GM12892 (cell line): ENCODE results near the gene DYRK2.

Experiments used
- DNase-seq: peaks from one replicate; pipeline ENCODE4 v3.0.0; 2011; ENCODE audit not compliant: insufficient read length
- FAIRE-seq: peaks from 2 replicates; lab custom pipeline; 2011; peaks lifted over from hg19 to GRCh38; lab: Jason Lieb, UNC
- POLR2A ChIP-seq: IDR thresholded peaks from 2 replicates; pipeline ENCODE4 v1.6.1; 2011; ENCODE audit warnings: low read depth, low read length, control low read depth
- POLR2AphosphoS5 ChIP-seq: IDR thresholded peaks from 2 replicates; pipeline ENCODE4 v1.6.1; 2011; ENCODE audit warnings: low read depth, low read length, control low read depth
- TAF1 ChIP-seq: IDR thresholded peaks from 2 replicates; pipeline ENCODE4 v1.6.1; 2011; ENCODE audit warnings: low read depth, mild to moderate bottlenecking, control low read depth, low read length, borderline replicate concordance

DYRK2 gene

DNA sequence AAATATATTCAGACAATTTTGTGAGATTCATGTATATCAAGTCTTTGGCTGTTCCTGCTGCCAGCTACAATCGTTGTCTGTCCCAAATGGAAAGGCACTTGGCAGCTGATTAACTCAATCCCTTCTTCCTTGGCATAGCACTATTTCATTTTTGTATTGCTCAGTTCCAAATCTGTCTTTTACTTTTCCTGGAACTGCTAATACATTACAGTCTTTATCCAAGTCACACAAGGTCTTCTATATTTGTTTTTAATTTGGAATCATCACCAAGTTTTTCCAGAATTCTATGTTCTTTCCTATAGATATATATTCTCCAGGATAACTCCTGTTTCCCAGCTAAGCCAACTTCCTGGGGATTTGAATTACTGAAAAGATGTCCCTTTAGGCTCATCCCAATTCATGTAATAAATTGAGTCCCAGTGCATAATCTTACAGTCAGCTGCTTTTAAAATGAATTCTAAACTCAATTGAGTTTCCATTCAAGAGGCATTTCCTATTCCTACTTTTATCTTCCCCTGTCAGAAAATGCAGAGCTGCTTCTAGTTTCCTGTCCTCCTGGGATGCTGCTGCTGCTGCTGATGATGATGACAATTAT lies 45.9 kb downstream of the DYRK2 start:
- DNase-seq (no peak), FAIRE-seq (no peak)
- TF ChIP-seq POLR2AphosphoS5 (no peak), POLR2A (no peak), TAF1 (no peak)

DNA sequence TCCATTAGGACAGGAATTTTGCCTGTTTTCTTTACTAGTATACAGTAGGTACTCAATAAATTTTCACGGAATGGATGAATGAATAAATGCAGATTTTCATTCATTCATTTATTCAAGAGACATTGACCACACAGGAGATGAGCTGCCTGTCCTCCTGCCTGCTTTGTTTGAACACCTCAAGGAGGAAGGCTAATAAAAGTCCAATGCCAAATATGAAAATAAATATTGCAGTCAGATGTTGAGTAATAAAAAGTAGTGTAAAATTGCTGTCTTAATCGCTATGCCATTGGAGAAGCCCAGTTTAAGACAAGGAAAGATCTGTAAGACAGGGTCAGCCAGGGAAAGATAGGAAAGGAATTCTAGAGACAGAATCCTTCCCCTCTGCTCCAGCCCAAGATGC lies 47.4 kb downstream of the DYRK2 start:
- no peak for DNase-seq
- TF ChIP-seq TAF1: no peak
- no peak for TF ChIP-seq POLR2A
- no peak for TF ChIP-seq POLR2AphosphoS5
- FAIRE-seq: no peak

DNA sequence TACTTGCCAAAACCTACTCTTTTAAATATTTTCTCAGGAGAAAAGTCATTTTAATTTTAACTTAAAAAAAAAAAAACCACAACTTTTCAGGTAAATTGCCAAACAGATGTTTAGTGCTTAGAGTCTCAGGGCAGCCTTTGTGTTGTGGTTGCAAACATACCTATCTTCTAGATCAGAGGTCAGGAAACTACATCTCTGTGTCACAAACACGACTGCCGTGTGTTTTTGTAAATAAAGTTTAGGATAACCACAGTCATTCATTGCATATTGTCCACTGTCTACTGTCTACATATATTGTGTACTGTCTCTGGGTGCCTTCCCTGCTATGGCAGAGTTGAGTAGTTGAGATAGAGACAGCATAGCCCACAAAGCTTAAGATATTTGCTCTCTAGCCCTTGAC lies 48.9 kb downstream of the DYRK2 start:
- TF ChIP-seq TAF1: no peak
- no peak for TF ChIP-seq POLR2A
- no peak for TF ChIP-seq POLR2AphosphoS5
- FAIRE-seq (peak; percentile 81), DNase-seq (no peak)

DNA sequence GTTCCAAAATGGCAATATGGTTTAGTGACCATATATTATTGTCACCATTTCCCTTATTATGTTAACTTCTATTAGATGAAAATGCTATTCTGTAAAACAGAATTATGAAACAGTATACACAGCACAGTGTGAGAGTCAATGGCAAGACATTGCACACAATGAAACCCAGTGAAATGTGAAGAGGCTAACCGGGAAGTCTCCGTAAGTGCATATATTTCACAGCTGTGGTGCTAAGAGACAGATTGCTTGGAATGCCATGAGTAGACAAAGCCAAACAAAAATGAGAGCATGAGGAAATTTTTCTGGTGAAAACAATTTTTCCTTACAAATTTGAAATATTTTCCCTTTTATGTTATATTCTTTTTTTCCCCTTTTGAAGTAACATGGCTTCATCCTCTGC lies 49.4 kb downstream of the DYRK2 start:
- no peak for TF ChIP-seq POLR2AphosphoS5
- TF ChIP-seq TAF1: no peak
- TF ChIP-seq POLR2A: no peak
- DNase-seq: no peak
- no peak for FAIRE-seq

DNA sequence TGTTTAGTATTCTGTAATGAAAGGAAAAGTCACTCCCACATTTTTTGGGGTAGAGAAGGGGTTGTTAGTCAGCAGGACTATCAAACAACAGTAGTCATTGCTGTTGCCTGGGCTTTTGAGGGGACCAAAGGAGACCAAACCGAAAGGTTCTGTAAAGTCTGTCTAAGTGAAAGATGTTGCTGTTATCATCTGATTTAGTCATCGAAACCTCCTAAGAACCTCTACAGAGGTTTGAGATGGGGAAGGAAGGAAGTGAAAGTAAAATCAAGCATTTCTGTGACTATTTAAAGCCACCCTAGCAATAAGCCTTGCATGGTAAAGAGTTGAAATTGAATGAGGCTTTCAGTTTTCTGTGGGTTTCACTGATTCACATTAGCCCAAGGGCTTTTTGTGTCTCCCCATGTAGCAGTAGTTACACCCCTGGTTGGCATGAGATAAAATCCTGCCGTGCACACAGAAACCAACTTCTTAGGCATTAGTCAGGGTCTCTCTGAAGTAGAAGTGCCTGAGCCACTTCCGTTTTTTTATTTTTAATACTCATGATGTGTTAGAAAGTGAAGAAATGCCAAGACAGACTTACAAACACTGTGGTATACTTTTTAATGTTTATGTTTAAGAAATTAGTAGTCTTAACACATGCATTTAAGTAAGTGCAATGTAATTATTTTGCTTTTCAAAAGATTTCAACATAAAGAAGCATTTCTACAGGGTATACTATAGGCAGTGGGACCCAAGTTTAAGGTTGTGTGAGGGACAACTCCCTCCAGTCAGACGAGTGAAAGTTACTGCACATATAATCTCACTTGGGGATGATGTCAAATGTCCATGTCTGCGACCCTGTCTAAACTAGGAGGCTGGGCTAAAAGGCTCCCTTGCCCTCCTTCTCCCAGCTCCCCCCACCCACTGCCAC lies 50.4 kb downstream of the DYRK2 start:
- FAIRE-seq: peak; percentile 94
- DNase-seq: peak; percentile 8
- TF ChIP-seq POLR2A: no peak
- TF ChIP-seq POLR2AphosphoS5: no peak
- no peak for TF ChIP-seq TAF1

DNA sequence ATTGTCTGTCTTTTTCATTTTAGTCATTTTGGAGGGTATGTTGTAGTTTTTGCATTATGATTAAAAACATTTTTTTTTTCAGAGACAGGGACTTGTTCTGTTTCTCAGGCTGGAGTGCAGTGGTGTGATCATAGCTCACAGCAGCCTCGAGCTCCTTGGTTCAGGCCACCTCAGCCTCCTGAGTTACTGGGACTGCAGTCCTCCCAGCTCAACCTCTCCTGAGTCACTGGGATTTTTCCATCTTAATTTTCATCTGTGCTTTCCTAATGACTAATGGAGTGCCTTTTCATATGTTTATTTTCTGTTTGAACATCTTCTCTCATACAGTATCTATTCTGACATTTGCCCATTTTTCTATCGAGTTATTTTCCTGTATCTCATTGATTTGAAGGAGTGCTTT lies 52.6 kb downstream of the DYRK2 start:
- TF ChIP-seq TAF1 (no peak), POLR2AphosphoS5 (no peak), POLR2A (no peak)
- DNase-seq: no peak
- no peak for FAIRE-seq

DNA sequence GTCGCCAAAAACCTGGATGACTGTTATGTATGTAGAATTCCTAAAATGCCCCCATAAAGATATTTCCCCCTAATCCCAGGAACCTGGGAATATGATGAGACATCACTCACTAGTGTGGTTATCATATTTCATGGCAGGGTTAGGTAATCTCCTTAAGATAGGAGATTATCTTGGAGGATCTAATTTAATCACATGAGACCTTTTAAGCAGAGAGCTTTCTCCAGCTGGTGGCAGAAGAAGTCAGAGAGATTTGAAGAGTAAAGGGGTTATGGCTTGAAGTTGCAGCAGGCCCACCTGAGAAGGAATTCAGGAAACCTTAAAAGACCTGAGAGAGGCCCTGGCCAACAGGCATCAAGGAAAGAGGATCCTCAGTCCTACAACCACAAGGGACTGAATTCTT lies 53.6 kb downstream of the DYRK2 start:
- FAIRE-seq: no peak
- TF ChIP-seq POLR2A (no peak), POLR2AphosphoS5 (no peak), TAF1 (no peak)
- DNase-seq: no peak

DNA sequence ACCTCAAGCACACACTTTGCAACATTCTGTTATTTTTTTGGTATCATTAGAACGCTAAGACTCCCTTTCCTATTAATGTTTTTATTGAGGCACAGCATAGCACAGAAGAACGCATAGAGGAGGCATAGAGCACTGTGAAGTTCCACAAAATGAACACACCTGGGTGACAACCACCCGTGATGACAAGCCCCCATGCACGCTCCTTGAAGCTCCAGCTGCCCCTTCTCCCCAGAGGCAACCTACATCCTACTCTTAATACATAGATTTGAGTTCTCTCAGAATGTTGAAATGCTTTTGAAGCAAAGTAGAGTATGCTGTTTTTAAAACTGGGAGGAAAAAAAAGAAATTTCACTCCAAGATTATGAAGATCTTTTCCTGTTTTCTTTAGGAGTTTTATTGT lies 55.5 kb downstream of the DYRK2 start:
- FAIRE-seq: no peak
- no peak for DNase-seq
- TF ChIP-seq POLR2A (no peak), POLR2AphosphoS5 (no peak), TAF1 (no peak)

DNA sequence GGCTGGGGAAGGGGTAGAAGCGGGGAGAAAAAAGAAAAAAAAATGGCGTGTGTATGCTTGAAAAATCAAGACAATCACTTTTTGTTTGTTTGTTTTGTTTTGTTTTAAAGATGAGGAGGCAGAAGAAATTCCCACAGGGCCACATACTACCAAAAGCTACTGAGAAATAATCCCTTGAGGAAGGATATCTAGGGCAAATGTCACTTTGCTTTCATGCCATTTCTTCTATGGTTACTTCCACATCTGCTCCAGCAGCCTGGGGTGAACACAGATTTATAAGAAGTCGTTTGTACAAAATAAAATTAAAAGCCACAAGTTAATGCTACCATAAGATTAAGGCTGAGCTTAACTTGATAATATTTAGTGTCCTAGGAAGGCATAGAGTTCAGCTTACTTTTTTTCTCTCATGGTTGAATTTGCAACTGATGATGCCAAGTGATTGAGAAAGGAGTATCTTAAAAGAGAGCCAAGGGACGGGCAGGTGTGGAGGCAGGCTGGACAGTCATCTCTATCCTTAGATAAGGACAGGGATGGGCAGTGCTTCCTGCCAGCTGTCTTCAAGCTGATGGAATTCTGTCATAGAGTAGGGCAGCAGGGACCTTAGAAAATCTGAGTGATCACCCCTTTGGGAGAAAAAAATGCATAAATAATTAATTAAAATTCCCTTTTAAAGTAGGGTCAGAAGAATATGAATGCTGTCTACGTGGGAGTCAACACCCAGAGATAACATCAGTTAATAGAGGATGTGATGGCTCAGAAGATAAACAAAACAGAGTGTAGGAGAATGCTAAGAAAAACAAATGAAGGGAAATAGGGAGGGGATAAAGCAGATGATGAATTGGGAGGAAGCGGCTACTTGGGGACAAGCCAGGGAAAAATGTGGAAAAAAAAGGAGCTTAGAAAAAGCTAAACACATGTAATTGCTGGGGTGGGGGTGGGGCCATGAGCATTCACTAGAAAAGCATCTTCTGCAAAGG lies 57.1 kb downstream of the DYRK2 start:
- no peak for TF ChIP-seq TAF1
- no peak for TF ChIP-seq POLR2A
- FAIRE-seq (no peak), DNase-seq (no peak)

DNA sequence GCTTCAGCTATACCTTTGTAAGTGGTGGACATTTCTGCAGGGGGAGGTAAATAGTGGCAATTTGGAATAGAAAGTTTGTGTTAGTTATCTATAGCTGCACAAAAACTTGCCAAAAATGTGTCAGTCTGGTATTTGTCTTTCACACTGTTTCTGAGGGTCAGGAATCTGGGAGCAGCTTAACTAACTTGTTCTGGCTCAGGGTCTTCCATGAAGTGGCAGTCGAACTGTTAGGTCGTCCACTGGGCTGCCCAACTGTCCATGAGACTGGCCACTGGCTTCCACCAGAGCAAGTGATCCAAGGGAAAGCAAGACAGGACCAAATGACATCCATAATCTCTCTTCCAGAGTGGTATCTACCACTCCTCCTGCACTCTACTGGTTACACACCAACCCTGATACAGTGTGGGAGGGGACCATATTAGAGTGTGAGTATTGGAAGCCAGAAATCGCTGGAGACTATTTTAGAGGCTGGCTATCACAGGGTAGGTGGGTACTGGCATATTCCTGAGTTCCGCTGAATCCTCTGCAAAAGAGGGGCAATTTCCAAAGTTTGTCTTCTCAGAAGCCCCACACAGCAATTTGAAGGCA lies 60.9 kb downstream of the DYRK2 start:
- DNase-seq (no peak), FAIRE-seq (no peak)
- TF ChIP-seq TAF1 (no peak), POLR2A (no peak), POLR2AphosphoS5 (no peak)

DNA sequence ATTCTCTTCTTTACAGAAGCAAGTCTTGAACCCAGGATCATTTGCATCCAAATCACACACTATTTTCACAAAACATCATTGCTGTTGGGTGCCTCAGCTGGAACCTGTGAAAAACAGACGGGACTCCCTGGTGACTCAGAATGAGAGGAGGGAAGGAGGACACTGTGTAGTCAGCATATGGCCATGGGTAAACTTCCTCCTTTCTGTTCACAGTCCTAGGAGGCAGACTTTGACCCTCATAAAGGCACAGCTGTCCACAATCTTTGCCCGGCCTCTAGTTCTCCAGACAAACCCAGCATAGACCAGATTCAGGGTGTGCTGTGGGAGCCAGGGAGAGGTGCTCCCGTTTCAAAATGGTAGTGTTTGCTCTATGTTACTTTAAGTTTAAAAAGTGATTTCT lies 62.0 kb downstream of the DYRK2 start:
- FAIRE-seq: peak; percentile 93
- TF ChIP-seq TAF1 (no peak), POLR2A (no peak), POLR2AphosphoS5 (no peak)
- peak; percentile 5 for DNase-seq
